ENCODE data around the gene NEU1. TPM values are rescaled to one million over a fixed set of nuclear protein-coding genes. Genes with fewer than 3 reads are reported as not detected.

NEU1 gene
- total RNA-seq, 3 donors from 2014 or later (not counting 1 experiment from before 2014, with no cell fraction given): 36.1 to 69.6 (median 51.5) TPM

DNA sequence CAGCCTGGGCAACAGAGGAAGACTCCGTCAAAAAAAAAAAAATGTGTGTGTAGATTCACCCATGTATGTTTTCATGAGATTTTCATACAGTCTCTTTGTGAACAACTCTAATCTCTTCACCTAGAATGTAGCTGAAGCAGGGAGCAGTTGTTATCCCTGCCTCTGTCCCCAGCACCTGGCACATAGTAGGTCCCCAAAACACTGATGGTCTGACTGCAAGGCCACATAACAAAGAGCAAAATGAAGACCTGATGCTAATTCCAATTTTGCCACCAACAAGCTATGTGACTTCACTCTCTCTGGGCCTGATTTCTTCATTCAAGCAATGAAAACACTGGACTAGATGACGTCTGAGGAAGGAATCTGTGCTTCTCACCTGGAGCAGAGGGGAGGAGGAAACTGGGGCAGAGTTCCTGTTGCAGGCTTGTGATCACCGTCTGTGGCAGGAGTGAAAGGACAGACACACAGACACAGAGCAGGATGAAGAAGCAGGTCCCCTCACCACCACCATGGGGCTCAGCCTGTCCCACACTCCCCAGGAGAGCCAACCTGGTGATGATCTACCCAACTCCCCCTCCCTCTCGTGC is 11.6 kb upstream of the NEU1 start:
- H3K27me3 Mint-ChIP-seq (ENCODE audit: low read depth in 2 of 2): no peaks in the 10 kb centered on the region
- TF ChIP-seq, protein P1, sequence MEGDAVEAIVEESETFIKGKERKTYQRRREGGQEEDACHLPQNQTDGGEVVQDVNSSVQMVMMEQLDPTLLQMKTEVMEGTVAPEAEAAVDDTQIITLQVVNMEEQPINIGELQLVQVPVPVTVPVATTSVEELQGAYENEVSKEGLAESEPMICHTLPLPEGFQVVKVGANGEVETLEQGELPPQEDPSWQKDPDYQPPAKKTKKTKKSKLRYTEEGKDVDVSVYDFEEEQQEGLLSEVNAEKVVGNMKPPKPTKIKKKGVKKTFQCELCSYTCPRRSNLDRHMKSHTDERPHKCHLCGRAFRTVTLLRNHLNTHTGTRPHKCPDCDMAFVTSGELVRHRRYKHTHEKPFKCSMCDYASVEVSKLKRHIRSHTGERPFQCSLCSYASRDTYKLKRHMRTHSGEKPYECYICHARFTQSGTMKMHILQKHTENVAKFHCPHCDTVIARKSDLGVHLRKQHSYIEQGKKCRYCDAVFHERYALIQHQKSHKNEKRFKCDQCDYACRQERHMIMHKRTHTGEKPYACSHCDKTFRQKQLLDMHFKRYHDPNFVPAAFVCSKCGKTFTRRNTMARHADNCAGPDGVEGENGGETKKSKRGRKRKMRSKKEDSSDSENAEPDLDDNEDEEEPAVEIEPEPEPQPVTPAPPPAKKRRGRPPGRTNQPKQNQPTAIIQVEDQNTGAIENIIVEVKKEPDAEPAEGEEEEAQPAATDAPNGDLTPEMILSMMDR (IDR thresholded peaks at IDR 0.05): no peak
- Histone ChIP-seq H3K4me3 (ENCODE audit: low read length) (no peak overlapping the region), H3K9me3 (ENCODE audit: control insufficient read depth, insufficient read depth, low read length) (no peaks in the 10 kb centered on the region), H3K27ac (ENCODE audit: low read length) (no peak overlapping the region), H3K36me3 (ENCODE audit: control insufficient read depth, insufficient read depth, low read length) (no peaks in the 10 kb centered on the region), H3K4me1 (ENCODE audit: control insufficient read depth, insufficient read depth, low read length) (no peaks in the 10 kb centered on the region), H3K27me3 (ENCODE audit: control insufficient read depth, insufficient read depth, low read length) (no peaks in the 10 kb centered on the region)
- H3K4me1 Mint-ChIP-seq: peaks cover 0 to 1% of the 10 kb centered on the region in 2 donors
- H3K27ac Mint-ChIP-seq: no peak overlapping the region
- ATAC-seq (no peak), DNase-seq (no peak)
- no peaks in the 10 kb centered on the region for H3K9me3 Mint-ChIP-seq
- 48% methylated on average over 3 of the region's 4 CpGs for WGBS (ENCODE audit: insufficient coverage)
- H3K36me3 Mint-ChIP-seq: no peaks in the 10 kb centered on the region
- intact Hi-C loops (cut with micrococcal nuclease): no loop called here
- no peak overlapping the region for H3K4me3 Mint-ChIP-seq

GRCh38 chr6:31871046-31871659 is 8.5 kb upstream of the NEU1 start:
- Histone ChIP-seq H3K36me3 (ENCODE audit: control insufficient read depth, insufficient read depth, low read length) (no peaks in the 10 kb centered on the region), H3K4me1 (ENCODE audit: control insufficient read depth, insufficient read depth, low read length) (no peaks in the 10 kb centered on the region), H3K27ac (ENCODE audit: low read length) (no peak overlapping the region), H3K27me3 (ENCODE audit: control insufficient read depth, insufficient read depth, low read length) (no peaks in the 10 kb centered on the region), H3K4me3 (ENCODE audit: low read length) (no peak overlapping the region), H3K9me3 (ENCODE audit: control insufficient read depth, insufficient read depth, low read length) (no peaks in the 10 kb centered on the region)
- TF ChIP-seq, protein P1 (IDR thresholded peaks at IDR 0.05): no peak
- Mint-ChIP-seq H3K36me3 (no peaks in the 10 kb centered on the region), H3K4me3 (no peak overlapping the region), H3K4me1 (no peaks in the 10 kb centered on the region), H3K9me3 (no peaks in the 10 kb centered on the region), H3K27ac (no peak overlapping the region), H3K27me3 (ENCODE audit: low read depth in 2 of 2) (no peaks in the 10 kb centered on the region)
- intact Hi-C loops (cut with micrococcal nuclease): no loop called here
- no peak for ATAC-seq
- DNase-seq: no peak
- WGBS (ENCODE audit: insufficient coverage): 82% methylated on average over 8 of the region's 9 CpGs

- H3K36me3 ChIP-seq (ENCODE audit: control insufficient read depth, insufficient read depth, low read length): no peaks in the 10 kb centered on the region
- H3K27ac ChIP-seq (ENCODE audit: low read length): no peak overlapping the region
- no peak overlapping the region for H3K4me3 ChIP-seq (ENCODE audit: low read length)
- no peak for ATAC-seq
- TF ChIP-seq, protein P1 (IDR thresholded peaks at IDR 0.05): no peak
- DNase-seq: no peak
- Mint-ChIP-seq H3K4me1 (no peaks in the 10 kb centered on the region), H3K27ac (no peak overlapping the region), H3K27me3 (ENCODE audit: low read depth in 2 of 2) (no peaks in the 10 kb centered on the region), H3K9me3 (no peaks in the 10 kb centered on the region), H3K4me3 (no peak overlapping the region), H3K36me3 (no peaks in the 10 kb centered on the region)
- no peaks in the 10 kb centered on the region for H3K27me3 ChIP-seq (ENCODE audit: control insufficient read depth, insufficient read depth, low read length)
- no peaks in the 10 kb centered on the region for H3K4me1 ChIP-seq (ENCODE audit: control insufficient read depth, insufficient read depth, low read length)
- H3K9me3 ChIP-seq (ENCODE audit: control insufficient read depth, insufficient read depth, low read length): no peaks in the 10 kb centered on the region
- intact Hi-C loops (cut with micrococcal nuclease): no loop called here
- 89% methylated on average over 16 of the region's 16 CpGs for WGBS (ENCODE audit: insufficient coverage)
Measured at GRCh38 chr6:31870385-31870921, 7.8 kb upstream of the NEU1 start.
